Uterus (tissue), 2 donors: Measurements from ENCODE around the gene TLE5.

ENCODE experiments used
- POLR2A ChIP-seq, 2 donors: fragments of 450-650 bp; IDR thresholded peaks; one replicate each; pipeline ENCODE4 v1.6.1; 2016; ENCODE audit warnings: antibody characterized with exemption in 2 of 2, mild to moderate bottlenecking in 1 of 2, moderate library complexity in 1 of 2
- TF ChIP-seq, protein P1 (sequence below), 4 experiments: fragments of 200-600 bp in 2 of 4; fragments of 450-650 bp in 2 of 4; sonication (generic) in 2 of 4; IDR thresholded peaks; one replicate each; pipeline ENCODE4 v1.5.1; 2016 to 2019; ENCODE audit warnings: antibody characterized with exemption in 4 of 4, mild to moderate bottlenecking in 2 of 4, moderate library complexity in 1 of 4

DNA sequence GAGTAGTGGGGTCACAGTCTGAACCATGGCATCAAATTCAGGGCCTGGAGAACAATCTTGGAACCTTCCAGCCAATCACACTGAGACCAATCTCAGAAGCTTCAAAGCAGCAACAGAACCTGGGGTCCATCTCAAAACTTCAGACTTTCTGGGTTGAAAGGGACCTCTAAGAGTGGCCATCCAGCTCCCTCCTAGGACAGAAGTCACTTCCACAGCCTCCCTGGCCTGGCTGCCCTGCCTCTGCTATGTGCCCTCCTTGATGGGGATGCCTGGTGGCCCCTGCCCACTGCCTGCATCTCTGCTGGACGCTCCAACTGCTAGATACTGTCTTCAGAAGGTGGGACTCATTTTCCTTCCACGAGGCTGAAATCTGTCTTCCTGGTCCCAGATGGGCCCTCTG lies 35.0 kb downstream of the TLE5 start:
- TF ChIP-seq, protein P1, sequence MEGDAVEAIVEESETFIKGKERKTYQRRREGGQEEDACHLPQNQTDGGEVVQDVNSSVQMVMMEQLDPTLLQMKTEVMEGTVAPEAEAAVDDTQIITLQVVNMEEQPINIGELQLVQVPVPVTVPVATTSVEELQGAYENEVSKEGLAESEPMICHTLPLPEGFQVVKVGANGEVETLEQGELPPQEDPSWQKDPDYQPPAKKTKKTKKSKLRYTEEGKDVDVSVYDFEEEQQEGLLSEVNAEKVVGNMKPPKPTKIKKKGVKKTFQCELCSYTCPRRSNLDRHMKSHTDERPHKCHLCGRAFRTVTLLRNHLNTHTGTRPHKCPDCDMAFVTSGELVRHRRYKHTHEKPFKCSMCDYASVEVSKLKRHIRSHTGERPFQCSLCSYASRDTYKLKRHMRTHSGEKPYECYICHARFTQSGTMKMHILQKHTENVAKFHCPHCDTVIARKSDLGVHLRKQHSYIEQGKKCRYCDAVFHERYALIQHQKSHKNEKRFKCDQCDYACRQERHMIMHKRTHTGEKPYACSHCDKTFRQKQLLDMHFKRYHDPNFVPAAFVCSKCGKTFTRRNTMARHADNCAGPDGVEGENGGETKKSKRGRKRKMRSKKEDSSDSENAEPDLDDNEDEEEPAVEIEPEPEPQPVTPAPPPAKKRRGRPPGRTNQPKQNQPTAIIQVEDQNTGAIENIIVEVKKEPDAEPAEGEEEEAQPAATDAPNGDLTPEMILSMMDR (IDR thresholded peaks at IDR 0.05): no peak
- no peak for TF ChIP-seq POLR2A (IDR thresholded peaks at IDR 0.05)
